GM13976 (cell line): ENCODE measurements around the gene NAA25.

Experiments used
- DNase-seq: peaks from one replicate; pipeline ENCODE4 v3.0.0; 2012; ENCODE audit warnings: low spot score
- CTCF ChIP-seq: IDR thresholded peaks from 2 replicates; pipeline ENCODE4 v1.5.1; 2012; ENCODE audit warnings: borderline replicate concordance, mild to moderate bottlenecking; ENCODE audit not compliant: insufficient read depth; ENCODE audit errors: extremely low read depth, missing control alignments, control extremely low read depth
- in situ Hi-C: fragments of 300-500 bp; cut with MboI; formaldehyde crosslinking; loops from one replicate; pipeline ENCODE4 v1.12.0; 2022; ENCODE audit warnings: low sequenced_read_pairs, mixed read lengths, inconsistent platforms; ENCODE audit not compliant: unreplicated experiment

NAA25 gene

GRCh38 chr12:112017041-112017440 is 91.5 kb downstream of the NAA25 start:
- in situ Hi-C loops: no loop called here
- no peak for DNase-seq
- TF ChIP-seq CTCF: no peak

GRCh38 chr12:112015938-112016337 is 92.6 kb downstream of the NAA25 start:
- no peak for DNase-seq
- TF ChIP-seq CTCF: no peak
- in situ Hi-C loops: no loop called here

GRCh38 chr12:112013601-112014402 is 94.8 kb downstream of the NAA25 start:
- DNase-seq: peak; percentile 40
- in situ Hi-C loops: no loop called here

GRCh38 chr12:112012775-112013600 is 95.6 kb downstream of the NAA25 start, which contains the start of the genes ERP29 and TMEM116:
ERP29 (plus strand) TSS chr12:112013426; CDS start chr12:112013466, 40 bp downstream.
TMEM116 (minus strand) TSS chr12:112013165; CDS start chr12:112005270, 7,895 bp downstream.
- in situ Hi-C loops: no loop called here

More at GRCh38 chr12:112013601-112014402, 94.8 kb downstream of the NAA25 start:
- no peak for TF ChIP-seq CTCF

GRCh38 chr12:112011685-112012084 is 96.9 kb downstream of the NAA25 start:
- no peak for TF ChIP-seq CTCF
- no peak for DNase-seq
- in situ Hi-C loops: no loop called here

More at GRCh38 chr12:112012775-112013600, 95.6 kb downstream of the NAA25 start, which contains the start of the genes ERP29 and TMEM116:
- TF ChIP-seq CTCF: peak; percentile 48
- DNase-seq: peak; percentile 100
